Middle frontal gyrus (tissue), 1 donor: Measurements from ENCODE around the gene TRIM17.

ENCODE experiments used
- DNase-seq: peaks from one replicate; pipeline ENCODE4 v3.0.0-alpha.2; 2015; ENCODE audit warnings: low spot score; ENCODE audit errors: extremely low spot score

TRIM17 gene

DNA sequence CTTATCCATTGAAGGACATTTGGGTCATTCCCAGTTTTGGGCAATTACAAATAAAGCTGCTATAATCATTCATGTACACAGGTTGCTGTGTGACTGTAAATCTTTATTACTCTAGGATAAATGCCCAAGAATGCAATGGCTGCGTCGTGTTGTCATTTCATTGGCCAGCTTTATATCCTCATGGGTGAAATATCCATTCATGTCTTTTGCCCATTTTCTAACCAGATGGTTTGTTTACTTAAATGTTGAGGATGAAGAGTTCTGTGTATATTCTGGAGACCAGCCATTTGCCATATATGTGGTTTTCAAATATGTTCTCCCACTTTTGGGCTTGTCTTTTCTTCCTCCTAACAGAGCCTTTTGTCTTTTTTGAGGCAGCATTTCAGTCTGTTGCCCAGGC, 35.3 kb downstream of the TRIM17 start:
- DNase-seq = no peak

DNA sequence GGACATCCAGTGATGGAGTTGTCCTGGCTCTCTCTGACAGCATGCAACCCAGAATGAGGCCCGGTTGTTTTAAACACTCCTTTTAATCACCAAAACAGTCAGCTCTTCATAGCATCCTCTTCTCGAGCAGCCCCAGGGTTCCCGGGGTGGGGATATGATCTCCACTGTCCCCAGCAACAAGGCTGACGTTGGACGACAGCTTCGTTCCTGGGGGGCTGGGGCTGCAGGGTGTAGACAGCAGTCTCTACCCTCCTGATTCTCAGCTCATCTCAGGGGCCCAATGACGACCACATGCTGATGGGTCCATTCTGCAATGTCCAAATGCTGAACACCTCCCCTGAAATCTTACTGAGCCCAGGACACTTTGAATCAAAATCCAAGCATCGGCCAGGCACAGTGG, 37.0 kb downstream of the TRIM17 start:
- no peak for DNase-seq

DNA sequence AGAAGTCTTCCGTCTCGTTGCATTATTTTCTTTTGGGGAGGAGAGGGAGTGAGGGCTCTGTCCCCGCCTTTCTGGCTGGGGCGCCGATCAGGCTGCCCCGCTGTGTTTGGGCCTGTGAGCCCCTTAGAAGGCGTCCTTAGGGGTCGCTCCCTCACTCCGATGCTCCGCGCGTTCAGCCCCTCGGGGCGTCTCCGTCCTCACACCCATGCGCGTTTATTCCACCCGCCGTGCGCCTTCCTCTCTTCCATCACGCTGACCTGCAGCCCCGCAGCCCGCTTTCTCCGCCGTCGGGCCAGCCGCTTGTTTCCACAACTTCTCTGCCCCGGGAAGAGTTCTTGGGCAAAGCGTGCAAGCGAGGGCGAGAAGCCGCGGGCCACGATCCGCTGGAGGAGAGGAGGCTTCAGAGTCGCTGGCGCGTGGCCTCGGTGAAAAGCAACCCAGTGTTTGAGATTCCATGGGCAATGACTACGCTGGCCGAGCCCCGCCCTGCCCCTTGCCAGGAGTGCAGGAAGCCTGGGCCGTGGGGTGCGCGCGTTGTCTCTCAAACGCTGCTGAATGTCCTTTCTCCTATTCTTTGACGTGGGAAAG, 37.7 kb downstream of the TRIM17 start:
- DNase-seq = no peak

DNA sequence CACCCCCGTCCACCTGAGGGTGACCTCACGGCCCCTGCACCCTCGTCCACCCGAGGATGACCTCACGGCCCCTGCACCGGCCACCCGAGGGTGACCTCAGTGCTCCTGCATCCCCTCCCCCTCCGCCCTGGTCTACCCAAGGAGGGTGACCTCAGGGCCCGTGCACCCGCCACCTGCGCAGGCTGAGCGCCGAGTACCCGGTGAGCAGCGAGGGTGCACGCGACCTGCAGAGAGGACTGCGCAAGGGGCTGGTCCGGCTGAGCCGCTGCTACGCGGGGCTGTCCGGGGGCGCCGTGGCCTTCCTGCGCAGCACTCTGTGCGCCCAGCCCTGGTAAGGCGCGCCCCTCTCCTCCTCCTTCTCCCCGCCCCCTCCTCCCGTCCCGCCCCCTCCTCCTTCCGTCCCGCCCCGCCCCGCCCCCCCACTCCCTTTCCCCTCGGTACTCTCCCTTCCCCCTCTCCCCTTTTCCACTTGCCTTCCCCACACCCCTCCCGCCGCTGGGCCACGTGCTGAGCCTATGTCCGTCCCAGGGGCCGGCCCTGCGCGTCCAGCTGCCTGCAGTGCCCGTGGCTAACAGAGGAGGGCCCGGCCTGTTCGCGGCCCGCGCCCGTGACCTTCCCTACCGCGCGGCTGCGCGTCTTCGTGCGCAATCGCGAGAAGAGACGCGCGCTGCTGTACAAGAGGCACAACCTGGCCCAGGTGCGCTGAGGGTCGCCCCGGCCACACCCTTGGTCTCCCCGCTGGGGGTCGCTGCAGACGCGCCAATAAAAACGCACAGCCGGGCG, 38.4 kb downstream of the TRIM17 start:
- no peak for DNase-seq

DNA sequence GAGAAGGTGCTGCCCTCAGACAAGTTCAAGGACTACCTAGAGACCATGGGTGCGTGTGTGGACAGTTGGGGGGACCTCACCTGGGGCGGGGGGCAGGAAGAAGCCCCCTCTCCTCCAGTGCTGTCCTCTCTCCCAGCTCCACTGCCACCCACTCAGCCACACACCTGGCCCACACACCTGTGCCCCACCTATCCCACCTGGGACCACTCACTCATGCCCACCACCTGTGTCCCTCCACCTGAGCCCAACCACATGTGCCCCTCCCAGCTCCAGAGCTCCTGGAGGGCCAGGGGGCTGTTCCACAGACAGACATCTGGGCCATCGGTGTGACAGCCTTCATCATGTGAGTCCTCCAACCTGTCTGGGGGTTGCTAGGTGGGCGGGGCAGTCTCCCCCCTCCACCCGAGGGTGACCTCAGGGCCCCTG, 39.0 kb downstream of the TRIM17 start:
- DNase-seq = no peak

DNA sequence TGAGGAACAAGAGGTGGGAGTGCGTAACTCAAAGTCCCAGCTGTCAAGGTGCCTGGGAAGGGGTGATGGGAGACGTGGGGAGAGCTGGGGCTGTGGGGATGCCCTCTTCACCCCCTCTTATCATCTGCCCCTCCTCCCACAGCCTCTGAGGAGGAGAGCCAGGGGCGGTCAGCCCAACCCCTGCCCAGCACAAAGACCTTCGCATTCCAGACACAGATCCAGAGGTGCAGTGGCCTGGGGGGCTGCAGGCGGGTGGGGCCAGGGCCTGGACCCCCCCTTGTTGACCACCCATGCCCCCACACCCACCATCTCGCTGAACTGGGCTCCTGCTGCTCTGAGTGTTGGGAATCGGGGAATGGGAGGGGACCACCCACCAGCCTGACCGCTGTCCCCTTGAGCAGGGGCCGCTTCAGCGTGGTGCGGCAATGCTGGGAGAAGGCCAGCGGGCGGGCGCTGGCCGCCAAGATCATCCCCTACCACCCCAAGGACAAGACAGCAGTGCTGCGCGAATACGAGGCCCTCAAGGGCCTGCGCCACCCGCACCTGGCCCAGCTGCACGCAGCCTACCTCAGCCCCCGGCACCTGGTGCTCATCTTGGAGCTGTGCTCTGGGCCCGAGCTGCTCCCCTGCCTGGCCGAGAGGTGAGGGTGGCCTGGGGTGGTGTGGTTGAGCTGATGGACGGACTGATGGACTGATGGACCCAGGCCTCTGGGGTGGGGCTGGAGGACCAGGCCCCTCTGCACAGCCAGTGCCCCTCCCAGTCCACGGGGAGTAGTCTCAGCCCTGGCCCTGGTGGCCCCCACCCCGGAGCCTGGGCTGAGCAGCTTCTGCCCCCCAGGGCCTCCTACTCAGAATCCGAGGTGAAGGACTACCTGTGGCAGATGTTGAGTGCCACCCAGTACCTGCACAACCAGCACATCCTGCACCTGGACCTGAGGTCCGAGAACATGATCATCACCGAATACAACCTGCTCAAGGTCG, 39.7 kb downstream of the TRIM17 start:
- DNase-seq = no peak

DNA sequence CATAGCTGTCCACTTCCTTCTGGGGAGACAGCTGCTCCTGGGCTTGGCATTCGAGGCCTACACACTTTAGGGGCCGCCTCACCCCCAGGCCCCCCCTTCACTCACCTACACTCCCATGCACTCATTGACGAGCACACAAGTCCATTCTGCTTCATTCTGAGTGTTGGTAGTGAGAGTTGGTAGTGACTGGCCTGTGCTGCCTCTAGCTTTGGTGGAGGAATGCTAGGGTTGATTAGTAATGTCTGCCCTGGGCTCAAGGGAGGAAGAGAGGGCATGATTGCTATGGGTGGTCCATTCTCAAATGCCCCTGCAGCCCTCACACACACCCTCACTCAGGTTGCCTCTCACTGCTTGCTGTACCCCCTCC, 40.4 kb downstream of the TRIM17 start:
- DNase-seq = no peak

DNA sequence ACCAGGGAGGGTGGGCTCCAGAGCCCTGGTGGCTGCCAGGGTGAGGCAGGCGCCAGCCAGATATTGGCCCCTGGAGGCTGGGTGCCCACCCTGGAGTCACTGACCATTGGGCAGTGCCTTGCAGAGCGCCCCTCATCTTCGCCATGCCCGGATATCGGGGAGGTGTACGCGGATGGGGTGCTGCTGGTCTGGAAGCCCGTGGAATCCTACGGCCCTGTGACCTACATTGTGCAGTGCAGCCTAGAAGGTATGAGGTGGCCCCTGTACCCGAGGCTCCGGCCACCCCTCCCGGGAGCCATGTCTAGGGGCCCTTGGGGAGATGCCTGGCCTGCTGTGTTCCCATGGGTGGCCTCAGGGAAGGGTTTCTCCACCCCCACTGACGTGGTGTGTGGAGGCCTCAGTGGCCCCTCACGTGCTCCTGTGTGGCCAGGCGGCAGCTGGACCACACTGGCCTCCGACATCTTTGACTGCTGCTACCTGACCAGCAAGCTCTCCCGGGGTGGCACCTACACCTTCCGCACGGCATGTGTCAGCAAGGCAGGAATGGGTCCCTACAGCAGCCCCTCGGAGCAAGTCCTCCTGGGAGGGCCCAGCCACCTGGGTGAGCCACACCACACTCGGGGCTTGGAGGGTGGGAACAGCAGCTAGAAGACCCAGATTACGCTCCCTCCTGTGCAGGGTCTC, 40.9 kb downstream of the TRIM17 start:
- no peak for DNase-seq

DNA sequence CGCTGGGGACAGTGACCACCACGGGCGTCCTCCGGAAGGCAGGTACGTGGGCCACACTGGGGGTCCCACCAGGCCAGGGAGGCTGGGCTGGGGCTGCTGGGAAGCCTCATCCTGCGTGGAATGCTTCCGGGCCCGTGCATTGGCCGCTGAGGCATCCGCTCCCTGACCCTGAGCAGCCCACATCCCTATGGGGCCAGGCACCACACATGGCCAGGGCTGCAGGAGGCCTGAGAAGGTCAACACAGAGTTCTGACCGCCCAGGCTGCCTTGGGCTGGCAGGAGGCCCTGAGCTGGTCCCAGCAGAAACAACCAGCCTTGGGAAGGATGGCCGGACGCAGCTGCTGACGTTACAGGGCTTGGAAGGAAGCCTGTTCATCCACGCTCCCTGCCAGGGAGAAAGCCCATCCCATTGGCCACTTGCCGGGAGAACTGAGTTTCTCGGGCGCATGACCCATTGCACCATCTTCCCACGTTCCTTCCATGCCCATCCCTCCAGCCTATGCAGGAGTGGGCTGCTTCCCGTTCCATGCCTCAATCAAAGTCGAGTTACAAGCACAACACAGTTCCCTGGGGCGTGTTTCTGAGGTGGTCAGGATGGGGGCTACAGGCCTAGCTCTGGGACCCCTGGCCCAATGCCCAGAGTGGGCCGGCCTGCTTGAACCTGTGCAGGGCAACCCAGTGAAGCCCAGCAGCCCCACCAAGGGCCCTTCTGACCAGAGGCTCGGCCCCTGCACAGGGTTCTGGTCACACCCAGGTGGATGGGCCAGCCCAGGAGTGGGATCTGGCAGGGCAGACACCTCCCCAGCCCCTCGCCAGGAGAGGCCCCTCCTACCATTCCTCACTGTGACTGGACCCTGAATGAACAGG, 41.7 kb downstream of the TRIM17 start:
- DNase-seq = peak; percentile 42

DNA sequence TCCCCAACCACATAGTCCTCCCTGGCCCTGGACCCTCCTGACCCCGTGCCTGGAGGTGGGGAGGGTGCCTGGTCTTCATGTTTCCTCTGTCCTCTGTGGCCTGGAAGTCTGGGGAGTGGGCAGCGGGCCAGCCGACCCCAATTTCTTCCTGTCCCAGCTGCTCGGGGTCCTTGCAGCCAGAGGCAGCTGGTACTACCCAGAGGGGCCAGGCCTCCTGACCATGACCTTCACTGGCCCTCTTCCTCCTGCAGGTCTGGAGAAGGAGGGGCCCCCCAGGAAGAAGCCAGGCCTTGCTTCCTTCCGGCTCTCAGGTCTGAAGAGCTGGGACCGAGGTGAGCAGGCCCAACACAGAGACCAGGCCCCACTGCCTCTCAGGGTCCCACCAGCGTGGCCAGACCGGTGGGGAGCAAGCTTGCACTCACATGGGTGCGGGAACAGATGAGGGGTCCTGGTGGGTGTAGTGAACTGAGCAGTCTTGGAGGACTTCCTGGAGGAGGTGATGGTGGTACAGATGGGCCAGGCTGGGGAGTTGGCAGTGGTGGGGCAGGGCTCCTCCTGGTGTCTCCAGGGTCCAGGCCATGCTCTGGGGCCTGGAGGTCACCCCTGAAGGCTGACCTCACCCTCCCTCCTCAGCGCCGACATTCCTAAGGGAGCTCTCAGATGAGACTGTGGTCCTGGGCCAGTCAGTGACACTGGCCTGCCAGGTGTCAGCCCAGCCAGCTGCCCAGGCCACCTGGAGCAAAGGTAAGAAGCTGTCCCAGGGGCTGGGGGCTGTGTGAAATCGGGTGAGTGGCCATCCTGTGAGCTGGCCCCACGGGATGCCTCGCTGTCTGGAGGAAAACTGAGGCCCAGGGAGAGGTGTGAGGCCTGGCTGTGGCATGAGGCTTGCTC, 42.7 kb downstream of the TRIM17 start:
- no peak for DNase-seq

DNA sequence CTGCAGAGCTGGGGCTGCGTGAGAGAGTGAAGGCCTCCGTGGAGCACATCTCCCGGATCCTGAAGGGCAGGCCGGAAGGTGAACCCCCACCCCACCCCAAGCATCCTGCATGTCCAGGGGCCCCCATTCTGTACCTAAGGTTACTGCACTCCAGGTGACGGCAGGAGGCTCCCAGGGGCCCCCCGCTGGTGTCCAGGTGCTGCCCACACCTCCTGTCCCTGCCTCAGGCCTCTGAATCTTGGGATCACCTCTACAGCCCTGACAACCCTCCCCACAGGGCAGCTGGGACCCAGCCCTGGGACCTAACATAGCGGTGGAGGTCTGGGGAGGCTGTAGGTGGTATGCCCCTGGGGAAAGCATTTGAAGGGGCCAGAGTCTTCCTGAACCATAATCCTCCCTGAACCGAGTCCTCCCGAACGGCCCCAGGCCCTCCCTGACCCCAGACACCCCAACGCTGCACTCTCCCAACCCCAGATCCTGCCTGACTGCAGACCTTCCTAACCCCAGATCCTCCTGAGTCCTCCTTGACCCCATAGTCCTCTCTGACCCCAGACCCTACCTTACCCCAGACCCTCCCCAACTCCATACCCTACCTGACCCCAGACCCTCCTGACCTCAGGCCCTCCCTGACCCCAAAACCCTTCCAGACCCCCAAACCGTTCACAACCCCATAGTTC, 43.5 kb downstream of the TRIM17 start:
- DNase-seq = no peak

DNA sequence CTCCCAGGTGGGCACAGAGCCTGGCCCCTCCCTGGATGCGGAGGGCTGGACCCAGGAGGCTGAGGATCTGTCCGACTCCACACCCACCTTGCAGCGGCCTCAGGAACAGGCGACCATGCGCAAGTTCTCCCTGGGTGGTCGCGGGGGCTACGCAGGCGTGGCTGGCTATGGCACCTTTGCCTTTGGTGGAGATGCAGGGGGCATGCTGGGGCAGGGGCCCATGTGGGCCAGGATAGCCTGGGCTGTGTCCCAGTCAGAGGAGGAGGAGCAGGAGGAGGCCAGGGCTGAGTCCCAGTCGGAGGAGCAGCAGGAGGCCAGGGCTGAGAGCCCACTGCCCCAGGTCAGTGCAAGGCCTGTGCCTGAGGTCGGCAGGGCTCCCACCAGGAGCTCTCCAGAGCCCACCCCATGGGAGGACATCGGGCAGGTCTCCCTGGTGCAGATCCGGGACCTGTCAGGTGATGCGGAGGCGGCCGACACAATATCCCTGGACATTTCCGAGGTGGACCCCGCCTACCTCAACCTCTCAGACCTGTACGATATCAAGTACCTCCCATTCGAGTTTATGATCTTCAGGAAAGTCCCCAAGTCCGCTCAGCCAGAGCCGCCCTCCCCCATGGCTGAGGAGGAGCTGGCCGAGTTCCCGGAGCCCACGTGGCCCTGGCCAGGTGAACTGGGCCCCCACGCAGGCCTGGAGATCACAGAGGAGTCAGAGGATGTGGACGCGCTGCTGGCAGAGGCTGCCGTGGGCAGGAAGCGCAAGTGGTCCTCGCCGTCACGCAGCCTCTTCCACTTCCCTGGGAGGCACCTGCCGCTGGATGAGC, 44.3 kb downstream of the TRIM17 start:
- DNase-seq = no peak

DNA sequence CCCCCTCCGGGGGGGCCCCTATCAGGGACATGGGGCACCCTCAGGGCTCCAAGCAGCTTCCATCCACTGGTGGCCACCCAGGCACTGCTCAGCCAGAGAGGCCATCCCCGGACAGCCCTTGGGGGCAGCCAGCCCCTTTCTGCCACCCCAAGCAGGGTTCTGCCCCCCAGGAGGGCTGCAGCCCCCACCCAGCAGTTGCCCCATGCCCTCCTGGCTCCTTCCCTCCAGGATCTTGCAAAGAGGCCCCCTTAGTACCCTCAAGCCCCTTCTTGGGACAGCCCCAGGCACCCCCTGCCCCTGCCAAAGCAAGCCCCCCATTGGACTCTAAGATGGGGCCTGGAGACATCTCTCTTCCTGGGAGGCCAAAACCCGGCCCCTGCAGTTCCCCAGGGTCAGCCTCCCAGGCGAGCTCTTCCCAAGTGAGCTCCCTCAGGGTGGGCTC, 44.9 kb downstream of the TRIM17 start:
- no peak for DNase-seq

DNA sequence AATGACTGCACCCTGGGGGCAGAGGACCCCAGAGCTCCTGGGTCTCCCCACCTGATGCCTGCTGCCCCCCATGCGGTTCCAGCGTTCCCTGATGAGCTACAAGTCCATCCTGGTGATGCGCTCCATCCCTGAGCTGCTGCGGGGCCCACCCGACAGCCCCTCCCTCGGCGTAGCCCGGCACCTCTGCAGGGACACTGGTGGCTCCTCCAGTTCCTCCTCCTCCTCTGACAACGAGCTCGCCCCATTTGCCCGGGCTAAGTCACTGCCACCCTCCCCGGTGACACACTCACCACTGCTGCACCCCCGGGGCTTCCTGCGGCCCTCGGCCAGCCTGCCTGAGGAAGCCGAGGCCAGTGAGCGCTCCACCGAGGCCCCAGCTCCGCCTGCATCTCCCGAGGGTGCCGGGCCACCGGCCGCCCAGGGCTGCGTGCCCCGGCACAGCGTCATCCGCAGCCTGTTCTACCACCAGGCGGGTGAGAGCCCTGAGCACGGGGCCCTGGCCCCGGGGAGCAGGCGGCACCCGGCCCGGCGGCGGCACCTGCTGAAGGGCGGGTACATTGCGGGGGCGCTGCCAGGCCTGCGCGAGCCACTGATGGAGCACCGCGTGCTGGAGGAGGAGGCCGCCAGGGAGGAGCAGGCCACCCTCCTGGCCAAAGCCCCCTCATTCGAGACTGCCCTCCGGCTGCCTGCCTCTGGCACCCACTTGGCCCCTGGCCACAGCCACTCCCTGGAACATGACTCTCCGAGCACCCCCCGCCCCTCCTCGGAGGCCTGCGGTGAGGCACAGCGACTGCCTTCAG, 45.5 kb downstream of the TRIM17 start:
- DNase-seq = no peak

DNA sequence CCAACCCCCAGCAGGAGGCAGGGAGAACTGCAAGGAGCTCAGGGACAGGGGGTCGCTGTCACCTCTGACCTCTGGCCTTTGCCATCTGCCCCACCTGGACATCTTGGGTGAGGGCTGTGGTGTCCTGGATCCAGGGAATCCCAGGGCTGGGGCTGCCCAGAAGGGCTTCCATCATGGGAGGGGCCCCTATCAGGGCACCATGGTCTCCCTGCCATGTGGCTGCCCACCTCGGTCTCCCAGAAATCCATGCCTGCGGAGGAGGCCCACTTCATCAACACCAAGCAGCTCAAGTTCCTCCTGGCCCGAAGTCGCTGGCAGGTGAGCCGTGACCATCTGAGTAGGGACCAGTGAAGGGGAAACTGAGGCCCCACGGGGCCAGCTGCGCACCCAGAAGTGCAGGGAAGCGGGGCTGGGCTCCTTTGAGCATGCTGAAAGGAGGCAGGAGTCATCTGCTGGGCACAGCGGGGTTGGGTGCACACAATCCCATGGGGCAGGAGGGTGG, 46.2 kb downstream of the TRIM17 start:
- DNase-seq = no peak

DNA sequence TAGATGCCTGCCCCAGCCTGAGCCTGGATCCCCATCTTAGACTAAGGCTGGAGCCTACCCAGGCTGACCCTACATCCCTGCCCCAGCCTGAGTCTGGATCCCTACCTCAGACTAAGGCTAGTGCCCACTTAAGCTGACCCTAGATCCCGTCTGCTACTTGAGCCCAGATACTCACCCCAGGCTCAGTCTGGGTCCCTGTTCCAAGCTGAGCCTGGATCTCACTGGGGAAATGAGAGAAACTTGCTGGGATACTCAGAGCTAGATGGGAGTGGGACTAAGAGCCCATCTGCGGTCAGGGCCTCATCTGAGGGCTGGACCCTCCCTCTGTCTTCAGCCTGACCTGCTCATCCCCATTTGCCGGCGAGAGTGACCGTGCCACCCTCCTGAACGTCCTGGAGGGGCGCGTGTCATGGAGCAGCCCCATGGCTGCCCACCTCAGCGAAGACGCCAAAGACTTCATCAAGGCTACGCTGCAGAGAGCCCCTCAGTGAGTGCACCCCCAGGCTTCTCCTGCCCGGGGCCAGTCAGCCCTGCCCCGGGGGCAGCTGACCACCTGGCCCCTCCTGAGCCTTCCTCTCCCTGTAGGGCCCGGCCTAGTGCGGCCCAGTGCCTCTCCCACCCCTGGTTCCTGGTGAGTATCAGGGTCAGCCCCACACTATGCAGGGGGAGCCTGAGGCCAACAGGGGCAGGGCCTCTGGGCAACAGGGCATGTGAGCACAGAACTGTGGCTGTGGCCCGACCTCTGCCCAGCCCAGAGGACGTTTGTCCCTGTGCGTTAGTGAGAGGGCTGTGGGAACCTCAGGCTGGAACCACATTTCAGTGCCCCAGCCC, 46.8 kb downstream of the TRIM17 start:
- no peak for DNase-seq
